Hepatocyte (in vitro differentiated cells): ENCODE results near the gene METTL25B. TPM values are rescaled to one million over a fixed set of nuclear protein-coding genes. Genes with fewer than 3 reads are reported as not detected.

ENCODE experiments used
- DNase-seq: peaks from one replicate; pipeline ENCODE4 v3.0.0-alpha.2; 2016; ENCODE audit warnings: low spot score
- H2AFZ ChIP-seq: fragments of 200-600 bp; sonication (generic); 2 replicates; pipeline ENCODE4 v1.6.0; 2016; ENCODE audit warnings: antibody characterized with exemption, mild to moderate bottlenecking
- H3K27ac ChIP-seq: fragments of 200-600 bp; sonication (generic); 2 replicates; pipeline ENCODE4 v1.5.1; 2016; ENCODE audit warnings: mild to moderate bottlenecking
- H3K27me3 ChIP-seq: fragments of 200-600 bp; sonication (generic); 2 replicates; pipeline ENCODE4 v1.6.1; 2016
- H3K36me3 ChIP-seq: fragments of 200-600 bp; sonication (generic); replicated peaks from 2 replicates; pipeline ENCODE4 v1.5.1; 2016; ENCODE audit warnings: low read depth; ENCODE audit not compliant: insufficient read depth
- H3K4me1 ChIP-seq: fragments of 200-600 bp; sonication (generic); 2 replicates; pipeline ENCODE4 v1.5.1; 2016; ENCODE audit warnings: mild to moderate bottlenecking, moderate library complexity; ENCODE audit not compliant: insufficient read depth
- H3K4me2 ChIP-seq: fragments of 200-600 bp; sonication (generic); 2 replicates; pipeline ENCODE4 v1.6.0; 2016
- H3K4me3 ChIP-seq: fragments of 200-600 bp; sonication (generic); 2 replicates; pipeline ENCODE4 v1.5.1; 2016; ENCODE audit warnings: mild to moderate bottlenecking
- H3K79me2 ChIP-seq: fragments of 200-600 bp; sonication (generic); 2 replicates; pipeline ENCODE4 v1.6.0; 2017; ENCODE audit warnings: mild to moderate bottlenecking
- H3K9me2 ChIP-seq: fragments of 200-600 bp; sonication (generic); replicated peaks from 2 replicates; pipeline ENCODE4 v1.6.0; 2017; ENCODE audit warnings: mild to moderate bottlenecking; ENCODE audit not compliant: insufficient read depth
- H3K9me3 ChIP-seq: fragments of 200-600 bp; sonication (generic); 2 replicates; pipeline ENCODE4 v1.5.1; 2016; ENCODE audit warnings: low read depth, mild to moderate bottlenecking
- H4K20me1 ChIP-seq: fragments of 200-600 bp; sonication (generic); 2 replicates; pipeline ENCODE4 v1.6.0; 2016; ENCODE audit warnings: mild to moderate bottlenecking; ENCODE audit not compliant: insufficient read depth, poor library complexity, severe bottlenecking
- CTCF ChIP-seq: fragments of 200-600 bp; sonication (generic); IDR thresholded peaks from 2 replicates; pipeline ENCODE4 v1.5.1; 2016; ENCODE audit warnings: antibody characterized with exemption, mild to moderate bottlenecking; ENCODE audit not compliant: poor library complexity
- EZH2 ChIP-seq: fragments of 200-600 bp; sonication (generic); IDR thresholded peaks from 2 replicates; pipeline ENCODE4 v1.6.1; 2016; ENCODE audit warnings: antibody characterized with exemption, mild to moderate bottlenecking, borderline replicate concordance
- EZH2phosphoT487 ChIP-seq: fragments of 200-600 bp; sonication (generic); IDR thresholded peaks from one replicate; pipeline ENCODE4 v1.6.1; 2018; ENCODE audit warnings: antibody characterized with exemption, mild to moderate bottlenecking, low read depth, moderate library complexity; ENCODE audit not compliant: unreplicated experiment, severe bottlenecking
- WGBS: methylation state at CpG from one replicate; pipeline ENCODE4 v1.1.6; 2016; ENCODE audit warnings: low lambda C conversion rate; ENCODE audit errors: missing lambda C conversion rate; 5-methylcytosine and 5-hydroxymethylcytosine counted together
- polyA plus RNA-seq: library from polyadenylated mRNA; unstranded; fragments of >200 nt; fragmentation: Nextera tagmentation; extraction: Ambion mirVana; gene quantifications from 2 replicates; pipeline ENCODE4 v1.2.1, GENCODE V29; 2016
- total RNA-seq: library from RNA; depleted of rRNA; stranded (reverse); fragments of >200 nt; gene quantifications from 2 replicates; pipeline ENCODE4 v1.2.3, GENCODE V29; 2014

METTL25B gene
- total and polyA plus RNA-seq, 2 experiments from 2014 or later = 20.6 to 24.7 TPM

GRCh38 chr1:156740741-156741480 lies 12.6 kb downstream of the METTL25B start, which contains the start of gene MRPL24:
Gene MRPL24 (minus strand): TSS chr1:156741088. CDS start chr1:156738704, 2,384 bp downstream.
- Histone ChIP-seq H3K79me2 (peaks cover 33% of the 10 kb centered on the region), H3K9me3 (no peaks in the 10 kb centered on the region), H4K20me1 (no peaks in the 10 kb centered on the region), H3K27ac (peak within 1 kb of the TSS; percentile 89), H3K36me3 (no peaks in the 10 kb centered on the region), H3K4me3 (peak within 1 kb of the TSS; percentile 32), H2AFZ (peak within 1 kb of the TSS; percentile 39), H3K4me2 (peak within 1 kb of the TSS; percentile 84), H3K27me3 (no peaks in the 10 kb centered on the region), H3K9me2 (no peaks in the 10 kb centered on the region), H3K4me1 (peaks cover 16% of the 10 kb centered on the region)
- WGBS = under 1% methylated on average over 38 of the region's 38 CpGs
- DNase-seq = peak; percentile 98
- TF ChIP-seq EZH2 (no peak), CTCF (no peak), EZH2phosphoT487 (no peak)

- no peak for DNase-seq
- peak overlapping the region; percentile 72 for H3K4me2 ChIP-seq
- peaks cover 39% of the 10 kb centered on the region for H3K79me2 ChIP-seq
- no peak for TF ChIP-seq EZH2
- TF ChIP-seq EZH2phosphoT487 = no peak
- TF ChIP-seq CTCF = no peak
- 59% methylated on average over 8 of the region's 8 CpGs for WGBS
- H3K9me2 ChIP-seq = no peaks in the 10 kb centered on the region
- H2AFZ ChIP-seq = peak overlapping the region; percentile 39
- H3K27ac ChIP-seq = peak overlapping the region; percentile 89
- no peaks in the 10 kb centered on the region for H4K20me1 ChIP-seq
- H3K4me1 ChIP-seq = peaks cover 22% of the 10 kb centered on the region
- no peaks in the 10 kb centered on the region for H3K9me3 ChIP-seq
- H3K36me3 ChIP-seq = no peaks in the 10 kb centered on the region
- no peak overlapping the region for H3K4me3 ChIP-seq
- H3K27me3 ChIP-seq = no peaks in the 10 kb centered on the region
Observed at GRCh38 chr1:156741481-156741983, 13.3 kb downstream of the METTL25B start.

GRCh38 chr1:156742017-156742416 lies 13.7 kb downstream of the METTL25B start:
- TF ChIP-seq EZH2 (no peak), EZH2phosphoT487 (no peak), CTCF (no peak)
- no peaks in the 10 kb centered on the region for H3K36me3 ChIP-seq
- no peak overlapping the region for H3K4me3 ChIP-seq
- DNase-seq = no peak
- H3K27ac ChIP-seq = peak overlapping the region; percentile 89
- peak overlapping the region; percentile 72 for H3K4me2 ChIP-seq
- WGBS = 94% methylated on average over 3 of the region's 3 CpGs
- no peaks in the 10 kb centered on the region for H3K9me2 ChIP-seq
- no peaks in the 10 kb centered on the region for H4K20me1 ChIP-seq
- H3K9me3 ChIP-seq = no peaks in the 10 kb centered on the region
- peaks cover 42% of the 10 kb centered on the region for H3K79me2 ChIP-seq
- H3K4me1 ChIP-seq = peaks cover 25% of the 10 kb centered on the region
- H3K27me3 ChIP-seq = no peaks in the 10 kb centered on the region
- no peak overlapping the region for H2AFZ ChIP-seq
